Panc1 (cell line): ENCODE data around the gene OTULINL. TPM values are rescaled to one million over a fixed set of nuclear protein-coding genes. Genes with fewer than 3 reads are reported as not detected.

Source experiments
- ATAC-seq: fragments of 200-7000 bp; cut with Tn5 transposase; 2 replicates; pipeline ENCODE4 v1.9.1; 2020; ENCODE audit warnings: mild to moderate bottlenecking, moderate library complexity
- BruUV-seq: library from RNA; stranded (reverse); fragments of 400-500 nt; replicated peaks from 2 replicates; lab custom pipeline; 2021; lab: Mats Ljungman, UMichigan
- CTCF ChIA-PET: fragments of 300-600 bp; sonication (Branson Sonifier 250); formaldehyde crosslinking; loops from one replicate; lab custom pipeline; 2022; ENCODE audit warnings: antibody characterized with exemption; lab: Charles Lee
- POLR2A ChIA-PET: fragments of 300-600 bp; sonication (Branson Sonifier 250); formaldehyde crosslinking; loops from one replicate; lab custom pipeline; 2022; ENCODE audit warnings: antibody characterized with exemption; lab: Charles Lee
- DNase-seq: peaks from one replicate; pipeline ENCODE4 v3.0.0-alpha.2; 2010; ENCODE audit warnings: low read depth, low spot score
- H3K27ac ChIP-seq: 2 replicates; pipeline ENCODE4 v1.5.1; 2011; ENCODE audit warnings: mild to moderate bottlenecking, low read length, inconsistent platforms
- H3K27me3 ChIP-seq: fragments of 200-500 bp; sonication (Bioruptor generic); 2 replicates; pipeline ENCODE4 v1.6.0; 2014; ENCODE audit warnings: low read length, inconsistent platforms; ENCODE audit not compliant: control insufficient read depth, insufficient read depth
- H3K36me3 ChIP-seq: fragments of 200-500 bp; sonication (Bioruptor generic); 2 replicates; pipeline ENCODE4 v1.5.1; 2014; ENCODE audit warnings: inconsistent platforms, mild to moderate bottlenecking, low read length, moderate library complexity; ENCODE audit not compliant: control insufficient read depth, insufficient read depth
- H3K4me1 ChIP-seq: 2 replicates; pipeline ENCODE4 v1.5.1; 2011; ENCODE audit warnings: inconsistent platforms, mild to moderate bottlenecking, low read length, moderate library complexity; ENCODE audit not compliant: control insufficient read depth, insufficient read depth
- H3K4me3 ChIP-seq, 2 experiments: 2 replicates each; pipeline ENCODE4 v1.5.1; 2011 to 2012; ENCODE audit warnings: low read depth in 2 of 2, low read length in 2 of 2, mild to moderate bottlenecking in 2 of 2, inconsistent platforms in 1 of 2, moderate library complexity in 1 of 2
- H3K9me3 ChIP-seq: fragments of 200-500 bp; sonication (Bioruptor generic); 2 replicates; pipeline ENCODE4 v1.5.1; 2014; ENCODE audit warnings: low read depth, mild to moderate bottlenecking, inconsistent platforms, low read length, moderate library complexity; ENCODE audit not compliant: control insufficient read depth, insufficient read depth
- POLR2AphosphoS5 ChIP-seq: IDR thresholded peaks from 2 replicates; pipeline ENCODE4 v1.6.1; 2012; ENCODE audit warnings: mild to moderate bottlenecking, low read depth, low read length, moderate library complexity
- REST ChIP-seq, 2 experiments: IDR thresholded peaks; 2 replicates each; pipeline ENCODE4 v1.6.1; 2011 to 2012; ENCODE audit warnings: low read depth in 2 of 2, control low read depth in 1 of 2, low read length in 1 of 2, mild to moderate bottlenecking in 1 of 2, moderate library complexity in 1 of 2; ENCODE audit not compliant: insufficient read depth in 1 of 2
- SIN3A ChIP-seq: IDR thresholded peaks from 2 replicates; pipeline ENCODE4 v1.6.1; 2012; ENCODE audit warnings: low read depth, mild to moderate bottlenecking, low read length, moderate library complexity, borderline replicate concordance; ENCODE audit not compliant: insufficient read depth
- TCF7L2 ChIP-seq: IDR thresholded peaks from 2 replicates; pipeline ENCODE4 v1.6.1; 2011; ENCODE audit warnings: mild to moderate bottlenecking, low read depth, low read length, inconsistent platforms
- in situ Hi-C: cut with HindIII; loops from 2 replicates; pipeline ENCODE4 v1.10.0; 2016; ENCODE audit warnings: low sequenced_read_pairs, low pct_unique_long_range_greater_than_20kb
- intact Hi-C: fragments of 100-400 bp; cut with micrococcal nuclease; formaldehyde crosslinking; loops from one replicate; pipeline ENCODE4 v1.10.0; 2022; ENCODE audit not compliant: unreplicated experiment
- total RNA-seq: library from RNA; stranded (reverse); gene quantifications from one replicate; pipeline ENCODE4 v1.2.1, GENCODE V29; 2021; ENCODE audit not compliant: unreplicated experiment
- TF ChIP-seq, protein P1 (sequence below): fragments of 450-650 bp; IDR thresholded peaks from 2 replicates; pipeline ENCODE4 v1.5.1; 2017; ENCODE audit warnings: mild to moderate bottlenecking

OTULINL gene
- total RNA-seq, 1 experiment from 2014 or later = 1.8 TPM

- TF ChIP-seq REST (IDR thresholded peaks at IDR 0.05; ENCODE audit: insufficient read depth in 1 of 2, low read depth in 2 of 2, low read length in 1 of 2) (no peak), SIN3A (no peak), POLR2AphosphoS5 (no peak), TCF7L2 (no peak)
- TF ChIP-seq, protein P1, sequence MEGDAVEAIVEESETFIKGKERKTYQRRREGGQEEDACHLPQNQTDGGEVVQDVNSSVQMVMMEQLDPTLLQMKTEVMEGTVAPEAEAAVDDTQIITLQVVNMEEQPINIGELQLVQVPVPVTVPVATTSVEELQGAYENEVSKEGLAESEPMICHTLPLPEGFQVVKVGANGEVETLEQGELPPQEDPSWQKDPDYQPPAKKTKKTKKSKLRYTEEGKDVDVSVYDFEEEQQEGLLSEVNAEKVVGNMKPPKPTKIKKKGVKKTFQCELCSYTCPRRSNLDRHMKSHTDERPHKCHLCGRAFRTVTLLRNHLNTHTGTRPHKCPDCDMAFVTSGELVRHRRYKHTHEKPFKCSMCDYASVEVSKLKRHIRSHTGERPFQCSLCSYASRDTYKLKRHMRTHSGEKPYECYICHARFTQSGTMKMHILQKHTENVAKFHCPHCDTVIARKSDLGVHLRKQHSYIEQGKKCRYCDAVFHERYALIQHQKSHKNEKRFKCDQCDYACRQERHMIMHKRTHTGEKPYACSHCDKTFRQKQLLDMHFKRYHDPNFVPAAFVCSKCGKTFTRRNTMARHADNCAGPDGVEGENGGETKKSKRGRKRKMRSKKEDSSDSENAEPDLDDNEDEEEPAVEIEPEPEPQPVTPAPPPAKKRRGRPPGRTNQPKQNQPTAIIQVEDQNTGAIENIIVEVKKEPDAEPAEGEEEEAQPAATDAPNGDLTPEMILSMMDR = no peak
- intact Hi-C loops (no loop called here), in situ Hi-C loops (no loop called here)
- CTCF ChIA-PET = interaction anchor here (0.7 kb wide), 1 partner anchor 234 kb away, joined by 3 read pairs; no protein-coding TSS in a partner anchor
- DNase-seq = no peak
- POLR2A ChIA-PET = no interaction called here
- Histone ChIP-seq H3K9me3 (no peaks in the 10 kb centered on the region), H3K4me3 (no peak overlapping the region), H3K27ac (no peak overlapping the region), H3K27me3 (peaks cover 7% of the 10 kb centered on the region; the same call in 1 of the 2 replicates), H3K4me1 (no peaks in the 10 kb centered on the region), H3K36me3 (no peaks in the 10 kb centered on the region; the same call in 1 of the 2 replicates)
- BruUV-seq = no TSS peak
- no peak for ATAC-seq
Measured at GRCh38 chr5:14615365-14615764, 33.8 kb downstream of the OTULINL start.

- ATAC-seq = no peak
- no peak for DNase-seq
- Histone ChIP-seq H3K4me1 (no peaks in the 10 kb centered on the region), H3K27me3 (peaks cover 13% of the 10 kb centered on the region; the same call in 1 of the 2 replicates), H3K4me3 (no peak overlapping the region), H3K27ac (no peak overlapping the region), H3K9me3 (no peaks in the 10 kb centered on the region), H3K36me3 (no peaks in the 10 kb centered on the region; the same call in 1 of the 2 replicates)
- no TSS peak for BruUV-seq
- no peak for TF ChIP-seq POLR2AphosphoS5
- TF ChIP-seq REST (IDR thresholded peaks at IDR 0.05; ENCODE audit: insufficient read depth in 1 of 2, low read depth in 2 of 2, low read length in 1 of 2) = no peak
- no peak for TF ChIP-seq SIN3A
- no peak for TF ChIP-seq TCF7L2
- TF ChIP-seq, protein P1 = no peak
- in situ Hi-C loops (no loop called here), intact Hi-C loops (no loop called here)
- ChIA-PET POLR2A (interaction anchor here (0.7 kb wide), 1 partner anchor 286 kb away, joined by 12 read pairs; no protein-coding TSS in a partner anchor), CTCF (no interaction called here)
Measured at GRCh38 chr5:14617441-14617840, 35.8 kb downstream of the OTULINL start.
